ENCODE data around the gene NRG2.

Gene NRG2

DNA sequence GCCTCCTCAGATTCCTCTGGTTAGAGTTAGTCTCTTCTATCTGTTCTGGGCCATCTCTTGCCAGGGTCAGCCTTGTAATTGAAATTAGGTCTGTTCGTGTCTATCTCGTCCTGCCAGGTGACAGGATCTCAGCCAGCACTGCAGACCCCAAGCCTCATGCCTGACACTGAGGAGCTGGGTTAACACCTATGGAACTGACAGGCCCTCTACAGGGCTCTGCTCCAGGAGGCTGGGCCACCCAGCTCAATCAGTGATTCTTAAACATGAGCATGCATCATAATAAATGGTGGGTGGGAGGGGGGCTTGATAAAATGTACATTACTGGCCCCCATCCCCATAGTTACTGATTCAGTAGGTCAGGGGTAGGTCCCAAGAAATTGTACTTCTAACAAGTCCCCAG is 144.1 kb downstream of the NRG2 start:
- no peak for DNase-seq

- no peak for DNase-seq
Observed at GRCh38 chr5:139897982-139898381, 145.1 kb downstream of the NRG2 start.

DNA sequence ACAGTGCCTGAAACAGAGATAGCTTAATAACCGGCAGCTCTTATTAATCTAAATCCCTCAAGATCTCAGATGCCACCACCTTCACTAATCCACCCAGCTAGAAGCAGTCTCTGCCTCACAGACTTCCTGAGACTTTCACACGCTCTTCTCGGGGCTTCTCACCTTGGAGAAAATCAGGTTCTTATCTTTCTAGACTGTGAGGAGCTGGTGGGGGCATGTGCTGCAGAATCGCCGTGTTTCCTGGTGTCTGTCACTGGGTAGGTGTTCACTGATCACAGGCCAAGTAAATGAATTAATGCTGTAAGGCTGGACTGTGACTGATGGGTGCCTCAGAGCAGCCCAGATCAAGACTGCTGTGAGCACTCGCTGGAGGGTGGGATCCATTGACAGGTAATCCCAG is 145.8 kb downstream of the NRG2 start:
- no peak for DNase-seq

GRCh38 chr5:139896718-139897117 is 146.4 kb downstream of the NRG2 start:
- no peak for DNase-seq

DNA sequence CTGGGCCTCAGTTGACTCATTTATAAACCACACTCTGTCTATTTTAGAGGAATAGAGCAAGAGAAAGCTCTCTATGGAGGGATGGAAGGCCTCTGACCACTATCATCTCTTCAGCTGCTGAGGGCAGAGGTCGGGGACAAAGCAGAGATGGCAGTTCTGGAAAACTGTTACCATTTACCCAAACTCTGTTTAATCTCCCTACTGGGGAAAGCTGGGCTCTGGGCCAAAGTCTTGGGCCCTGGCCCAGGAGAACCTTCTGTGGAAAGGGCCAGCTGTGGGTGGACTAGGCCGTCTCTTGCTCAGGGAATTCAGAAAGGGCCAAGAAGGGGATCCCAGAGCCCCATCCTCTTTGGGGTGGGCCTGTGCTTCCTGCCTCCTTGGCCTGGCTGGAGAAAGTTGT is 147.5 kb downstream of the NRG2 start:
- DNase-seq: no peak

- DNase-seq: no peak
Observed at GRCh38 chr5:139895046-139895445, 148.1 kb downstream of the NRG2 start.

DNA sequence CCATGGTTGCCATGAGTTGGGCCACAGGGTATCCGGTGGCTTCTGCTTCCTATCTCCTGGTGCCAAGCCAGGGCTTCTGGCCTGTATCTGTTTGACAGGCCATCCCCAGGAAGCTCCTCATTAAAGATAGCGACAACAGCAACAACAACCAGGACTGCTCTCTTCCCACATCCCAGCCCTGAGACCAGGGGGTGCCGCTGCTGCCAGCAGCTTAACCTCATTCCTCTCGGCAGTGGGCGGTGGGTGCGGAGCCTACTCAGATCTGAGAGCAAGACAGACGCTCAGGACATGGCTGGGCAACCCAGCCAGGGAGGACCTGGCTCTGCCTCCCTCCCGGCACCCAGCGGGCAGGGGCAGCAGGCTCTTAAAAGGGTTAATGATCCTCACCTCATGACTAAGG is 149.2 kb downstream of the NRG2 start:
- no peak for DNase-seq

- no peak for DNase-seq
Observed at GRCh38 chr5:139889410-139889809, 153.7 kb downstream of the NRG2 start.

DNA sequence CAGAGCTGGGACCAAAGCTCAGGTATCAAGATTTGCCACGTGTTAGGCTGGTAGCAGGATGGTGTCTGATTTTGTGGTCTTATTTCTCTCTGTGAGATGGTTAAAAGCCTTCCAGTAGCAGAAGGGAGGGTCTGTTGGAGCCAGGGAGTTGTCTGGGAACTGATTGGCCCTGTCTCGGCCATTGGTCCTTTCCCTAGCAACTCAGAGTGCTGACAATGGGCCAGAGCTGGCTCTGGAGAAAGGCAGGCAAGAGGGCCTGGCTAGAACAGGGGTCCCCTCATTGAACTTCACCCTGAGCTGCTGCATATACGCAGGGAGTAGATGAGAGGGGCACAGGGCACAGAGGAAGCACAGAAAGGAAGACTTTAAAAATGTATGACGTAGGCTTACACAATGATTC is 154.7 kb downstream of the NRG2 start:
- no peak for DNase-seq

- DNase-seq: no peak
Observed at GRCh38 chr5:139886213-139886612, 156.9 kb downstream of the NRG2 start.

DNA sequence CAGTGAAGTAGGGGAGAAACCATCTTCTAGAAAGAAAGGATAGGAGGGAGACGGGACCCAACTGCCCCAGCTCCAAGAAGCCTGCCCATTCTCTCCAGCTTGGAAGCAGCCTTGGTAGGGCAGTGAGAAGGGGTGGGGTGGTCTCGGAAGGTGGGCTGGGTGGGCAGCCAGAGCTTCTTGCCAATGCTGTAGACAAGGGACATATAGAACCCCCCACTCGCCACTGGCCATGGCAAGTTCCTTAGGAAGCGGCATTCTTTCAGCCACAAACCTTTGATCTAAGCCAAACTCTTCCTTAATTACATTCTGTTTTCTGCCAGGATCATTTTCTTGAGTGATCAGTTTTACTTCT is 157.3 kb downstream of the NRG2 start:
- DNase-seq: no peak

- no peak for DNase-seq
Observed at GRCh38 chr5:139885172-139885856, 157.8 kb downstream of the NRG2 start.

GRCh38 chr5:139884734-139885133 is 158.4 kb downstream of the NRG2 start:
- DNase-seq: no peak

GRCh38 chr5:139884144-139884543 is 159.0 kb downstream of the NRG2 start:
- DNase-seq: no peak

DNA sequence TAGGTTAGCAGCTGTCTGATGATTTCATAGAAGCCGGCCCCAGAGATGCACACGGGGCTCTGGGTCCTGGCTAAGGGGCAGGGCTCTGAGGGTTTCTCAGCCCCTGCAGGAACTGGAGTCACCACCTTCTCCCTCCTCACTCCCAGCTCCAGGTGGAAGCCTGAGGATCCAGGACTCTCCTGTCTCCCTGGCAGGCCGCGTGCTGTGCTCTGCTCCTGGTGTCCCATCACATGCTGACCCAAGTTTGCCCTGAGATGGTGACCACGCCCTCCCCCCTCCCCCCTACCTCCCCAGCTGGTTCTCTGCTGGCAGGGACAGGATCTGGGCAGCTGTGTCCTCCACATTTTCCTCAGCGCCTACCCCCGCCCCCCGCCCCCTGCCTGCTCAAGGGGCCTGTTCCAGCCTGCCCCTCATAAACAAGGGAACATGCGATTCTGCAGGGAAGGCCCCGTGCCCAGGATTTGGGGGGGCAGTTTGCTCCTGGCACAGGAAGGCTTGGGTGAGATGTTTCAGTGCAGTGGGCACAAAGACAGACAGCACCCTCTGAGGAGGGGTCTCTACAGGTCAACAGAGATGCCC is 160.0 kb downstream of the NRG2 start:
- no peak for DNase-seq

DNA sequence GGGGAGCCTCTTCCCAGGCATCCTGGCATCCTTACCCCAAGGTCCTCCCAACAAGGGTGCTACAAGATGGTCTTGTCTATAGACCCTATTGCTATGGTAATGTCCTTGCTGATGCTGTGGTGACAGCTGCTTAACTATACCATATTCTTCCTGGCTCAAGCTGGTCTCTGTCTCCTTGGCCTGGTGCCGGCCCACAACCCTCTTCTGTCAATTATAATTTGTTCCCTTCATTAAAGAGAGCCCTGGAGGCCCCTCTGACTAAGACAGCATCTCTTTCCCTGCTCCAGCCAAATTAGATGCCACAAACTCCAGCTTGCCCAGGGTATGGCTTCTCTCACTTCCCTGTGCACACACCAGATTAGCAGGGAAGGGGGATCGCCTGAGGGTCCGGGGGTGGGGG is 160.8 kb downstream of the NRG2 start:
- no peak for DNase-seq

DNA sequence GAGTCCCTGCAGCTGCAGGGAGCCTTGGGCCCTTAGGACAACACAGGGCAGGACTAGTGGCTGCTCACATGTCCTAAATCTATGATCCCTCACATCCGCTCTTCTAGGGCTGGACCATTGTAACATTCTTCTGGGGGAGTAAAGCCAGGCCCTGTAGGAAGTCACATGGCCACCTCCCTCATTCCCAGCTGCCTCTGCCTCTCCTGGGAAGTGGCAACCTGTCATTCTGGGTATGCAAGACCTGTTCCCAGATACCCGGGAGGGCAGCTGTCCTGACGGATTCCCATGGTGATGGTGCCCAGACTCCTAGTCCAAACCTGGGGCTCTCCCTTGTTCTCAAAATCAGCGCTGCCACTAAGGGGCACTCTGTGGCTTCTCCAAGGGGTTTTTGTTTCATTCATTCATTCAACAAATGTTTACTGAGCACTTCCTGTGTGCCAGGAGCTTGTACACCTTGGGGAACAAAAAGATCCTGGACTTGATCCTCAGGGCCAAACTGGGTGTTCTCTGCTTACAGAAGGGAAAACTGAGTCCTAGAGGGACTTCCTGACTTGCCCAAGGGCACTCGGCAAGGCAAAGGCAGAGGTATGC is 161.9 kb downstream of the NRG2 start:
- no peak for DNase-seq

- no peak for DNase-seq
Observed at GRCh38 chr5:139880416-139881142, 162.5 kb downstream of the NRG2 start.

- DNase-seq: no peak
Observed at GRCh38 chr5:139878093-139878492, 165.0 kb downstream of the NRG2 start.

DNA sequence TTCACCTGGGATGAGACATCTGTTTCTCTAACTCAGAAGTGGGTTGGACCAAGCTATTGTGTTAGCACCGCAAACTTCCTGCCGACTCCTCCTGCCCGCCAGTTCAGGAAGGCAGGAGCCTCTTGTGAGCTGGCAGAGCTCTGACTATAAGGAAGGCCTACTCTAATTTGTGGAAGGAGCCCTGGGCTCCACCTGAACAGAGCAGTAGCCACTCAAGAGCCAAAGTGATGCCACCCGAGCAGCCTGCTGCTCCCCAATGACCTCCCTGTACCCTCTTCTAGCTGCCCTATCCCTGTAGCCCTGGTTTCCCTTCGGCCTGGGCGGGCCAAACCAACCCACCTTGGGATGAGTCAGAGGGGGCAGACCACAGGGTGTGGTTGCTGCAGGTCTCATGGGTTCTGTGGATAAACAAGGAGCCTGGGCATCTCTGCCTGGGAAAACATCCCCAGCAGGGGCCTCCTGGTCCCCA is 165.9 kb downstream of the NRG2 start:
- DNase-seq: no peak

DNA sequence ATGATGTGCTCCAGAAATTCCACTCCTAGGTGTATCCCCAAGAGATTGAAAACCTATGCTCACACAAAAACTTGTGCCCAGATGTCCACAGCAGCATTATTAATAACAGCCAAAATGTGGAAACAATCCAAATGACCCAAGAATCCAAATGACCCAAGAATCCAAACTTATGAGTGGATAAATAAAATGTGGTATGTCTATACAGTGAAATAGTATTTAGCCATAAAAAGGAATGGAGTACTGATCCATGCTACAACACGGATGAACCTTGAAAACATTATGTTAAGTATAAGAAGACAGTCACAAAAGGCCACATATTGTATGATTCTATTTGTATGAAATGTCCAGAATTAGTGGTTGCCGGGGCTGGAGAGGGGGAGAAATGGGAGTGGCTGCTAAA is 167.1 kb downstream of the NRG2 start:
- no peak for DNase-seq

- DNase-seq: no peak
Observed at GRCh38 chr5:139872851-139873794, 170.0 kb downstream of the NRG2 start.
